ENCODE data around the gene DRG2.

DNA sequence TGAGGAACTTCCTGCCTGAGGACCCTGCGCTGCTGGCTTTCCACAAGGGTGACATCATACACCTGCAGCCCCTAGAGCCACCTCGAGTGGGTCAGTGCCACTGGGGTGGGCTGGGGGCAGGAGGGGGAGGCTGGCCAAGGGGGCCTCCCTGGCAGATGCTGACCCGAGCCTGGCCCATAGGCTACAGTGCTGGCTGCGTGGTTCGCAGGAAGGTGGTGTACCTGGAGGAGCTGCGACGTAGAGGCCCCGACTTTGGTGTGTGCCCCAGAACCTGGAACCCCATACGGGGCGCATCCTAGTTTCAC, 69.2 kb downstream of the DRG2 start:
- TF ChIP-seq TARDBP (IDR thresholded peaks at IDR 0.05), result no peak
- TF ChIP-seq FOXM1 (IDR thresholded peaks at IDR 0.05; ENCODE audit: borderline replicate concordance), result no peak
- TF ChIP-seq SP1 (IDR thresholded peaks at IDR 0.05), result no peak
- TF ChIP-seq ELF4 (IDR thresholded peaks at IDR 0.05), result no peak
- no peak for TF ChIP-seq CTBP1 (IDR thresholded peaks at IDR 0.05; ENCODE audit: borderline replicate concordance)
- no peak for TF ChIP-seq HDGF (IDR thresholded peaks at IDR 0.05; ENCODE audit: borderline replicate concordance)
- TF ChIP-seq ARNT (IDR thresholded peaks at IDR 0.05), result no peak
- TF ChIP-seq BHLHE40 (IDR thresholded peaks at IDR 0.05; ENCODE audit: borderline replicate concordance), result no peak
- TF ChIP-seq ZNF384 (IDR thresholded peaks at IDR 0.05), result no peak
- no peak for TF ChIP-seq SUZ12 (IDR thresholded peaks at IDR 0.05)
- TF ChIP-seq, protein P1, sequence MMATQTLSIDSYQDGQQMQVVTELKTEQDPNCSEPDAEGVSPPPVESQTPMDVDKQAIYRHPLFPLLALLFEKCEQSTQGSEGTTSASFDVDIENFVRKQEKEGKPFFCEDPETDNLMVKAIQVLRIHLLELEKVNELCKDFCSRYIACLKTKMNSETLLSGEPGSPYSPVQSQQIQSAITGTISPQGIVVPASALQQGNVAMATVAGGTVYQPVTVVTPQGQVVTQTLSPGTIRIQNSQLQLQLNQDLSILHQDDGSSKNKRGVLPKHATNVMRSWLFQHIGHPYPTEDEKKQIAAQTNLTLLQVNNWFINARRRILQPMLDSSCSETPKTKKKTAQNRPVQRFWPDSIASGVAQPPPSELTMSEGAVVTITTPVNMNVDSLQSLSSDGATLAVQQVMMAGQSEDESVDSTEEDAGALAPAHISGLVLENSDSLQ (IDR thresholded peaks at IDR 0.05), result no peak

Measured in HEK293T (cell line).